Muscle layer of duodenum (tissue), 2 donors: ENCODE measurements around the gene SLC17A4.

Experiments
- H3K27ac ChIP-seq: one replicate; pipeline ENCODE4 v1.7.0; 2013; ENCODE audit warnings: mild to moderate bottlenecking, low read length
- H3K27me3 ChIP-seq: one replicate; pipeline ENCODE4 v1.7.0; 2013; ENCODE audit warnings: low read depth, mild to moderate bottlenecking, control low read depth, low read length
- H3K36me3 ChIP-seq, 2 donors: one replicate each; pipeline ENCODE4 v1.7.0; 2013; ENCODE audit warnings: low read length in 2 of 2, control low read depth in 1 of 2, mild to moderate bottlenecking in 1 of 2; ENCODE audit not compliant: insufficient read depth in 2 of 2, control insufficient read depth in 1 of 2
- H3K4me1 ChIP-seq, 2 donors: one replicate each; pipeline ENCODE4 v1.7.0; 2013; ENCODE audit warnings: low read length in 2 of 2, mild to moderate bottlenecking in 2 of 2, control low read depth in 1 of 2, moderate library complexity in 1 of 2; ENCODE audit not compliant: insufficient read depth in 2 of 2, control insufficient read depth in 1 of 2
- H3K4me3 ChIP-seq, 2 donors: one replicate each; pipeline ENCODE4 v1.7.0; 2013; ENCODE audit warnings: low read length in 2 of 2, low read depth in 1 of 2, mild to moderate bottlenecking in 1 of 2
- H3K9me3 ChIP-seq, 2 donors: one replicate each; pipeline ENCODE4 v1.7.0; 2013; ENCODE audit warnings: low read length in 2 of 2, control low read depth in 1 of 2, mild to moderate bottlenecking in 1 of 2; ENCODE audit not compliant: control insufficient read depth in 1 of 2
- donor health status: healthy.

The SLC17A4 gene

GRCh38 chr6:25787428-25787827 lies 32.9 kb downstream of the SLC17A4 start:
- H3K4me3 ChIP-seq: no peak overlapping the region

GRCh38 chr6:25788305-25788922 lies 33.9 kb downstream of the SLC17A4 start:
- Histone ChIP-seq H3K4me1 (no peaks in the 10 kb centered on the region), H3K4me3 (no peak overlapping the region), H3K9me3 (no peaks in the 10 kb centered on the region), H3K27ac (no peak overlapping the region), H3K36me3 (no peaks in the 10 kb centered on the region), H3K27me3 (no peaks in the 10 kb centered on the region)

More at GRCh38 chr6:25787428-25787827, 32.9 kb downstream of the SLC17A4 start:
- no peak overlapping the region for H3K27ac ChIP-seq
- no peaks in the 10 kb centered on the region for H3K36me3 ChIP-seq
- H3K27me3 ChIP-seq: no peaks in the 10 kb centered on the region
- no peaks in the 10 kb centered on the region for H3K4me1 ChIP-seq
- no peaks in the 10 kb centered on the region for H3K9me3 ChIP-seq

- Histone ChIP-seq H3K27ac (no peak overlapping the region), H3K4me1 (no peaks in the 10 kb centered on the region), H3K27me3 (no peaks in the 10 kb centered on the region), H3K4me3 (no peak overlapping the region), H3K9me3 (no peaks in the 10 kb centered on the region), H3K36me3 (no peaks in the 10 kb centered on the region)
Observed at GRCh38 chr6:25789475-25789874, 34.9 kb downstream of the SLC17A4 start.

- Histone ChIP-seq H3K4me1 (no peaks in the 10 kb centered on the region), H3K27ac (no peak overlapping the region), H3K4me3 (no peak overlapping the region), H3K27me3 (no peaks in the 10 kb centered on the region), H3K36me3 (no peaks in the 10 kb centered on the region), H3K9me3 (no peaks in the 10 kb centered on the region)
Observed at GRCh38 chr6:25792016-25792415, 37.5 kb downstream of the SLC17A4 start.

GRCh38 chr6:25793970-25794369 lies 39.4 kb downstream of the SLC17A4 start:
- H3K27me3 ChIP-seq: no peaks in the 10 kb centered on the region
- H3K9me3 ChIP-seq: no peaks in the 10 kb centered on the region
- no peaks in the 10 kb centered on the region for H3K36me3 ChIP-seq
- H3K4me3 ChIP-seq: no peak overlapping the region
- H3K27ac ChIP-seq: no peak overlapping the region
- H3K4me1 ChIP-seq: no peaks in the 10 kb centered on the region

- Histone ChIP-seq H3K27me3 (no peaks in the 10 kb centered on the region), H3K9me3 (no peaks in the 10 kb centered on the region), H3K4me3 (no peak overlapping the region), H3K4me1 (no peaks in the 10 kb centered on the region), H3K36me3 (no peaks in the 10 kb centered on the region), H3K27ac (no peak overlapping the region)
Observed at GRCh38 chr6:25794784-25795183, 40.2 kb downstream of the SLC17A4 start.

GRCh38 chr6:25801436-25801835 lies 46.9 kb downstream of the SLC17A4 start:
- Histone ChIP-seq H3K27ac (no peak overlapping the region), H3K36me3 (no peaks in the 10 kb centered on the region), H3K4me1 (no peaks in the 10 kb centered on the region), H3K4me3 (no peak overlapping the region), H3K9me3 (no peaks in the 10 kb centered on the region), H3K27me3 (no peaks in the 10 kb centered on the region)

GRCh38 chr6:25804804-25805203 lies 50.3 kb downstream of the SLC17A4 start:
- Histone ChIP-seq H3K27ac (no peak overlapping the region), H3K4me1 (no peaks in the 10 kb centered on the region), H3K9me3 (no peaks in the 10 kb centered on the region), H3K27me3 (no peaks in the 10 kb centered on the region), H3K36me3 (no peaks in the 10 kb centered on the region), H3K4me3 (no peak overlapping the region)

GRCh38 chr6:25815194-25815593 lies 60.7 kb downstream of the SLC17A4 start:
- no peak overlapping the region for H3K27ac ChIP-seq
- no peak overlapping the region for H3K4me3 ChIP-seq
- no peaks in the 10 kb centered on the region for H3K4me1 ChIP-seq
- H3K27me3 ChIP-seq: no peaks in the 10 kb centered on the region
- no peaks in the 10 kb centered on the region for H3K36me3 ChIP-seq
- H3K9me3 ChIP-seq: no peaks in the 10 kb centered on the region

GRCh38 chr6:25816252-25816651 lies 61.7 kb downstream of the SLC17A4 start:
- Histone ChIP-seq H3K27me3 (no peaks in the 10 kb centered on the region), H3K4me1 (no peaks in the 10 kb centered on the region), H3K4me3 (no peak overlapping the region), H3K9me3 (no peaks in the 10 kb centered on the region), H3K27ac (no peak overlapping the region), H3K36me3 (no peaks in the 10 kb centered on the region)

- H3K4me3 ChIP-seq: no peak overlapping the region
- H3K9me3 ChIP-seq: peaks cover 0 to 4% of the 10 kb centered on the region in 2 donors
- no peak overlapping the region for H3K27ac ChIP-seq
- H3K36me3 ChIP-seq: no peaks in the 10 kb centered on the region
- no peaks in the 10 kb centered on the region for H3K4me1 ChIP-seq
- no peaks in the 10 kb centered on the region for H3K27me3 ChIP-seq
Observed at GRCh38 chr6:25821341-25821740, 66.8 kb downstream of the SLC17A4 start.

GRCh38 chr6:25829375-25829774 lies 74.8 kb downstream of the SLC17A4 start:
- no peaks in the 10 kb centered on the region for H3K4me1 ChIP-seq
- H3K9me3 ChIP-seq: peaks cover 0 to 4% of the 10 kb centered on the region in 2 donors
- no peak overlapping the region for H3K27ac ChIP-seq
- H3K36me3 ChIP-seq: no peaks in the 10 kb centered on the region
- H3K27me3 ChIP-seq: no peaks in the 10 kb centered on the region
- H3K4me3 ChIP-seq: no peak overlapping the region
